HG03432 (cell line): ENCODE data around the gene KRT13.

Experiments
- ATAC-seq: cut with Tn5 transposase; IDR thresholded peaks from one replicate; pipeline ENCODE4 v1.9.1; 2021; ENCODE audit warnings: mild to moderate bottlenecking, moderate library complexity; ENCODE audit not compliant: unreplicated experiment

Gene KRT13

DNA sequence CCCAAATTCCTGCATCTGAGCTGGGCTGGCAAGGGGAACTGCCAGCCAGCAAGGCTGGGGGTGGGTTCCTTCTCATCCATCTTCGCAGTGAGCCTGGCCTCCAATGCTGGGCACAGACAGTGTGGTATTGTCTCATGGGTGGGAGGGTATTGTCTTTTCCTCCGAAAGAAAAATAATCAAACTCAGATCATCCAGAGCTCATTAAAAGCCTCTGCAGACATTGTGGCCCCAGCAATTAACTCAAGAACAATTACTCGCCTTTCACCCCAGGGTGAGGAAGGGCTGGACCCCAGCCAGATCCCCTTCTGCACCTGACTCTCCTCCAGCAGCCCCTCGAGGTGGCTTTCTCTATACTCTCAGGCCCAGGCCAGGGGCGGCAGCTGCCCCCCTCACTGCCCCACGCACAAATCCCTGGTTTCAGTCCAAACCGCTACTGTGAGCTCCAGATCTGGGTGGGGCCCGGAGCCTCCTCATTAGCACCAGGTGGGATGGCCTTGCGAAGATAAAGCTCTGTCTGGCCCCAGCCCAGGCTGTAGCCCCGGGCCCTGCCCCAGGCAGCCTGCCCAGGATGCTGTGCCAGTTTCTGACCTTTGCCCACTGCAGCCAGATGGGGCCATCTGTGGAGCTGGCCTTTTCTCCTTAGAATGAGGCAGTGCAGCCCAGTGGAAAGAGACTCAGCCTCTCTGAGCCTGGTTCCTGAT lies 15.6 kb upstream of the KRT13 start:
- no peak for ATAC-seq

DNA sequence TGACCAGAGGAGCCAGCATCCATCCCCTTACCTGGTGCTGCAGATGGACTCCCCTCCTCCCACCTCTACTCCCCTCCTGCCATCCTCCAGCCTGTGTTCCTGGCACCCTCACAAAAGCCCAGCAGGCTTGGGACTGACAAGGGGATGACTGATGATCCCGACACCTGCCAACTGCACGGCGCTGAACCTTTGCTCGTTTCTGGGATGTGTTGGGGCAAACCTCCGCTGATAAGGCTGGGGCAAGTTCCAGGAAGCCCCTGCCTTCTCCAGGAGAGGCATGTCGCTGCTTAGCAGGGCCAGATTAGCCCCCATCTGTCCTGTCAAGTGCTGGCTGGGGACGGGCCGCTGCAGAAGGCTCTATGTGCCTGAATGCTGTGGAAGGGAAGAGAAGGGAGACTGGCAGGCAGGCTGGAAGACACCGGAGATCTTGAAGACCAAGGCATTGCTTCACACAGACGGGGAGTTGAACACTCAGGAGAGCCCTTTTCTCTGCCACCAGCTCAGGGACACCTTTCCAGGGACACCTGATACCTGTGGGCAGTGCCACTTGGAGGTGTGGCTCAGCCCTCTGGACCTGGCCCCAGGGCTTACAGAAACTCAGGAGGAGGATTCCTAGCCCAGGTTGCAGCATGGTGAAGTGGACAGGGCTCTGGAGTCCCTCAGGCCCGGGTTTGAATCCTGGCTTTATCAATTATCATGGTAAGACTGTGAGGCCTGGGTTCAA lies 14.3 kb upstream of the KRT13 start:
- no peak for ATAC-seq

DNA sequence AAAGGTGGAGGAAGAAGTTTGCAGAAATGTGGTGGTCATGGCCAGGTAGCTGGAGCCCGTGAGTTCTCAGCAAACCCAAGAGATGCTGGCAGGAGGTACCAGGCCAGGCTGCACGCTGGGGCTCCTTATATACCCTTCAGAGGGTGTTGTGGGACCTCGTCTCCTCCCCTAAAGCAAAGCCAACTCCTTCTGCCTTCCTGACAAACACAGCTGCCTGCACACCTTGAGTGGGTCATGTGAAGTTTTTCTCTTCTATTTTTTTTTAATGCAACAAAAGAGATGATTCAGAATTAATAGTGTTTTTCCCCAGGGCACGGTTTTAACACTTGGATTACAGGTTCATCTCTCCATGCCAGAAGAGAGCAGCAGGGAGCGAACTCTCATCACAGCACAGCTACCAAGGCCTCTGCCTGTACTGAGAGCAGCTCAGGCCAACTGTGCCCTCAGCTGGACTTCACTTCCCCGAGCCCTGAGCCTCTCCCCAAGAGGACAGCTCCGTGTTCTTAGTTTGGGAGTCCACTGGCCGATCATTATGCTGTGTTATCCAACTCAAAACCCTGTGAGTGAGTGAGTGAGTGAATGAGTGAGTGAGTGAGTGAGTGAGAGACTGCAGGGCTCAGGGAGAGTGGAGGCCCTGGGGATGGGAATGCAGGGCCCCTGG lies 13.5 kb upstream of the KRT13 start, which contains the start of gene KRT15:
Gene KRT15, minus strand, starts transcription at position 102 of the 661 bp plus-strand sequence. Its CDS starts 63 bp downstream, at position 39.
- no peak for ATAC-seq

DNA sequence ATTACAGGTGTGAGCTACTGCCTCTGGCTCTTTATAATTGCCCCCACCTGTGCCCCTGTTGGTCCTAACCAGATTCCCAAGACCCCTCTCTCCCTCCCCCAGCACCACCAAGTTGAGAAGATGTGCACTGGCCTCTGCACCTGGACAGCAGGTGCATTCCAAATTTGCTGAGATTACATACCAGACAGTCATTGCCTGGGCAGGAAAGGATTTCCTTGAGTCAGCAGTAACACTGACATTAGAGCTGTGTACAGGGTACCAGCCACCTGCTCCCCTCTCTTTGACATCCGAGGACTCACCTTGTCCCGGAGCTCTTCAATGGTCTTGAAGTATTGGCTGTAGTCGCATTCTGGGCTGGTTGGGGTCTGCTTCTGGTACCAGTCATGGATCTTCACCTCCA lies 12.6 kb upstream of the KRT13 start:
- ATAC-seq = no peak

DNA sequence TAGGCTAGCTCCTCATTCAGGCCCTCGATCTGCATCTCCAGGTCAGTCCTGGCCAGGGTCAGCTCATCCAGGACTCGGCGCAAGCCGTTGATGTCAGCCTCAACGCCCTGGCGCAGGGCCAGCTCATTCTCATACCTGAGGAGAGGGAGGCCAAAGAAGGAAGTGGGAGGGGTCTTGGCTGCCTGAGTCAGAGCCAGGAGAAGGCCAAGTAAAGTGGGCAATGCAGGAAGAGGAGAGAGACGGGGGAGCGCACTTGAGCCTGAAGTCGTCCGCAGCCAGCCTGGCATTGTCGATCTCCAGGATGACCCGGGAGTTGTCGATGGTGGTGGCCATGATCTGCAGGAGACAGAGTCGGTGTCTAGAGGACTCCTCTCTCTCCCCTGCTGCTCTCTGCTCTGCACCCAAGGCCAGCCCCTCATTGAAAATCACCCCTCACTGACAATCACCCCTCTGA lies 11.4 kb upstream of the KRT13 start:
- ATAC-seq = no peak

DNA sequence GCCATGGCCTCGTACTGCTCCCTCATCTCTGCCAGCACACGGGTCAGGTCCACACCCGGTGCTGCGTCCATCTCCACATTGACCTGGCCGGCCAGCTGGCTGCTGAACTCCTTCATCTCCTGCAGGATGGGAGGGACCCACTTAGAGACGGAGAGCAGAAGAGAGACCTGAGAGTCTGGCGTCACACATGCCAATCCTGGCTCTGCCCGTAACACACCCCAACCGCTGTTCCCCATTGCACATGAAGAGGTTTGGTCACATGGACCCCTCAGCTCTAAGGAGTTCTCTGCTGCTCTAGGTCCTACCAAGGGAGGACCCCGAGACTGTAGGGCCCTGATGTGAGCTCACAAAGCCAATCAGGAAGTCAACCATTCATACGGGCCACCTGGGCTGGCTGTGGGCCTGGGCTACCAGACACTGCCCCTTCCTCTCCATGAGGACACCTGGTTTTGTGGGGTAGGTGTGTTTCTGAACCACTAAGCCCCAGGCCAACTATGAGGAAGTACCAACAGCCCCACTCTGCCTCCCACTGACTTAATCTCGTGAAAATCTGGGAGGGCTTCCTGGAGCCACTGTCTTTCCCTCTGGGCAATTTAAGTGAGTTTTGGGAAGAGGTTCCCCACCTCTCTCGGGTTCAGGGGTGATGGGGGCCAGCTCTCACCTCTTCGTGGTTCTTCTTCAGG lies 10.9 kb upstream of the KRT13 start:
- no peak for ATAC-seq

DNA sequence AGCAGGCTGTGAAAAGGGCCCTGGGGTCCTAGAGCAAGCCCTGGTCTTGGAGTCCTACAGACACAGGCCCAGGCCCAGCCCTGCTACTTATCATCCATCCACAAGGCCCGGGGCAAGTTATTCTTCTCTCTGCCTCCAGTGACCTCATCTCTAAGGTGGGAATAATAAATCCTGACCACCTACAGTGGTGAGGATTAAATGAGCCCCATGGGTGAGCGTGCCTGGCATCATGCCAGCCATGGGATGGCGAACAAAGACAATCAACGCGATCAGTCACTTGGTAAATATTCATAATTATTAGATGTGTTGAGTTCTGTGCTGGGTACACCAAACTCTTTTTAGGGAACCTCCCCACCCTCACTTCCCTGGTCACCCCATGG lies 7.7 kb upstream of the KRT13 start:
- no peak for ATAC-seq

DNA sequence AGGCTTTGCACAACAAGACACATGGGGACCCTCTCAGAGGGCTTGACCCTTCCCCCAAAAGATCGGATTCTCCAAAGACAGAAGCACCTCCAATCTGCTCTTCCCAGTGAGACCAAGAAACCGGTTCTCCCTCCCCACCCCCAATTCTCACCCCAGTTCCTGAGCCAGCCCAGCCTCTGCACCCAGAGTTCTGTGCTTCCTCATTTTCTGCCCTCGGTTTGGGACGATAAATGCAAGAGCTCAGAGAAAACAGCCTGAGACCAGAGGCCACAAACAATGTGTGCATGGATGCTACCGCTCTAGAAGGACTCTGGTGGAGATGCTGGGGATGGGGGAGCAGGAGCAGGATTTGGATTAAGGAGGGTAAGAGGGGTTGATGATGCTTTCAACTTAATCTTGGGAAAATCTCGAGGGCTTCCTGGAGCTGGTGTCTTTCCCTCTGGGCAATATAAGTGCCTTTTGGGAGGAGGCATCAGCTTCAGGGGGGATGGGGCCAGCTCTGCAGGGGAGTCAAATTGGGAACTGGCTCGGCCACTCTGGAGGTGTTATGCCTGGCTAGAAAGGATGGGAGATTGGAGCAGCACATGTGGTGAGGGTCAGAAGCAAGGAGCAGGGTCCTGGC lies 7.2 kb upstream of the KRT13 start:
- ATAC-seq = no peak

DNA sequence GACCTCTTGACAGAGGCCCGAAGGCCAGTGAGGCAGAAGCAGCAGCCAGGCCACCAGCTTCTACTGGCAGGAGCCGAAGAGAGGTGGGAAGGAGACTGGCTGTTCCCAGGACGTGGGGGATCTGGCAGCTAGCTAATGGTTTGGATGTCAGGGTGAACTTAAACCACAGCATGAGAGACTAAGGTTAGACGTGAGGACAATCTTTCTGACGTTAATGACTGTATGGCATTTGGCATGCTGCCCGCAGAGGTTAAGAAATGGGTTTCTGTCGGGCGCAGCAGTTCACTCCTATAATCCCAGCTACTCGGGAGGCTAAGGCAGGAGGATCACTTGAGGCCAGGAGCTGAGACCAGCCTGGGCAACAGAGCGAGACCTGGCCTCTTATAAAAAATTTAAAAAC lies 6.3 kb upstream of the KRT13 start:
- no peak for ATAC-seq

DNA sequence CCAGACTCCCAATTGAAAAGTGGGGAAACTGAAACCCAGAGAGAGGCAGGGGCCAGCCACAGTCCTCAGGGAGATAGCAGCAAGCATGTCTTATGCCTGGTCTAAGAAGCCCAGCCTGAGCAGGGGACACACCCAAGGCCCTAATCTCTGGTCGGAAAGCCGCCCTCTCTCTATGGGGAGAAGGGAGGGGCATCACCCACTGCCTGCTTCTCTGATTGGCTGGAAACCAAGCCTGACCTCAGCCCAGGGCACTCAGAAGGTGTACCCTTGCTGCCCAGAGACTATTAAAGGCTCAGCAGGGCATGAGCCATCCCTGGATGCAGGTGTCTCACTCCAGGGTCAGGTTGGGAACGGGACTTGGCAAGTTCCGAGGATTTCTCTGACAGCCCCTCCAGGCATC lies 5.7 kb upstream of the KRT13 start:
- no peak for ATAC-seq

DNA sequence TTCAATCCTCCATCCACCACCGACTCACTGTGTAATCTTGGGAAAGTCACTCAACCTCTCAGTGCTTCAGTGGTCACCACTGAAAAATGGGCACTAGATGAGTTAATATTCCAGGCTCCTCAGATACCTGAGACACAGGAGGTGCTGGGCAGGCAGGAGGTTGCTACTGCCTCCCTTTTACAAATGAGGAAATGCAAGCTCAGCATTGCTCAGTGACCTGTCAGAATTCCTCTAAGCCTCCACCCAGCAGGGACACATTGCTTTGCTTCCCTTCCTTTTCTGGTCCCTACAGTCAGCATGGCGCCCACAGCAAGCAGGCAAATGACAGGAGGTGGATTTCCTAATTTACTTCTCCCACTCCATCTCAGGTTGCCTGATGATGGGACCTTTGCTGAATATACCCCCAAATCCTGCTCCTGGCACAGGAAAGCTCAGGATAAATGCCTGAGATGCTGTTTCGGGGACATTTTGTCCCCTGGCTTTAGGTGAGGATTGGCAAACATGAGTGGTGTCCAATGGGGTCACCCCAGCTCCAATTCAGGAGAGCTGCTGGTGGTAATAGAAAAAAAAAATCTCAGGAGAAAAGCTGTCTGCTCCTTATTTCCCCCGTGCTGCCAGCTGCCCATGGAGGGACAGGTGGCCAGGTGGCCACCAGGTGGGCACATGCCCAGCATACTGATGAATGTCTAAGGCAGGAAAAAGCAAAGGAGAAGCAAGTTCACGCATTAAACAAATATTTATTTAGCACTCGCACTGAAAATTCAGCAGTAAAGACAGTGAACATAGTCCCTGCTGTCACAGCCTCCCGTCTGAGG lies 5.0 kb upstream of the KRT13 start:
- no peak for ATAC-seq

DNA sequence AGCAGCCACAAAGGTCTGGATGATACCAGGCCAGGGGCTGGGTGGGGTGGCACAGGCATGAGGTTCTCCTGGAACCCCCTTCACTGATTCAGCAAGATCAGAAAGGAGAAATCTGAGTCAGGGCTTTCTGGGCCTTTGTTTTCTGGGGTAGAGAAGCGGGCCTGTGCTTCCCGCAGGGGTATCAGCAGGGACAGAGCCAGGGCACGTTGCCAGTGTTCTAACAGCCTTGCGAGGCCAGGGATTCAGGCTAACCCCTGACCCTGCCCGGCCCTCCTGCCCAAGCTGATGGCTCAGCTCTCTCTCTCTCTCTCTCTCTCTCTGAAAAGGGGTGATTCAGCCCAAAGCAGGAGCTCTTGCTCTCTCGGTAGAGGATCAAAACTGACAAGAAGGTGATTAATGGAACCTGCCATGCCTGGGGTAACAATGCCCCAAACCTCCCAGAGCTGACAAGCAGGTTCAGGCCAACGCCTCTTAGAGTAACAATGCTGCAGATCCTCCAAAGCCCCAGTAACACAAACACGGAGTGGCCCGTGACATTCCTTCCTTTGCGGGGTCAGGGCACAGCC lies 2.0 kb upstream of the KRT13 start:
- no peak for ATAC-seq

DNA sequence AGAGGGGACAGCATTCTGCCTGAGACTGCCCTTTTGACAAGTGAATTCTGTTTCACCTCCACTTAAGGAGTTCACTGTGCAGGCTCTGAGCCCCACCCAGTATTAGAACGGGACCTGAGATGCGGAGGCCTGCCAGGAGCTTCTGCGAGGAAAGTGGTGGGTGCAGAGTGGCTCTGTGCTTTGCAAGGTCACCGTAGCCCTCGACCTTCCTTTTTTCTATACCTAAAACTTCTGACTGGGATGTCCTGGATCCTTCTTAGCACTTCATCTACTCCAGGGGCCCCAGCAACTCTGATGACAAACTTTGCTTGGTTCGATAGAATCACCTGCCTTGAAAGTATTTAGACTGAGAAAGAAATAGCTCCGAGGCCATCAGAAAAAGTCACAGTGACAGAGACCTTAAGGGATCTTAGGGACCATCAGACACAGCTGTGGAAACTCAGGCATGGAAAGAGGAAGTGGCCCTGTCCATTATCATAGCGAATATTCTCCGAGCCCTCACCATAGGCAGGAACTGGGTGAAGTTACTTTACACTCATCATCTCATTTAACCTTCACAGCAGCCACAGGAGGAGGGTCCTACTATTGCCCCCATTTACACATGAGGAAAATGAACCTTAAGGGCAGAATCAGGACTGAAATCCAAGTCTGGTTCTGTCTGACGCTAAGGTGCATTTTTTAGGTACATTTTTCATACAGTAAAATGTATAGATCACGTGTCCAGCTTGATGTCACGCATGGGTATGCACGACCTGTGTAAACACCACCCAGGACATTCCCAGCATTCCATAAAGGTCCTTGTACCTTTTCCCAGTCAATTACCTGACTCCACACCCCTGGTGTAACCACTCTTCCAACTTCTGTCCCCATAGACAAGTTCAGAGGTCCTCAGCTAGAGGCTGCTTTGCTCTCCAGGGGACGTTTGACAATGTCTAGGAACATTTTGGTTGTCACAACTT lies 676 bp upstream of the KRT13 start:
- no peak for ATAC-seq

DNA sequence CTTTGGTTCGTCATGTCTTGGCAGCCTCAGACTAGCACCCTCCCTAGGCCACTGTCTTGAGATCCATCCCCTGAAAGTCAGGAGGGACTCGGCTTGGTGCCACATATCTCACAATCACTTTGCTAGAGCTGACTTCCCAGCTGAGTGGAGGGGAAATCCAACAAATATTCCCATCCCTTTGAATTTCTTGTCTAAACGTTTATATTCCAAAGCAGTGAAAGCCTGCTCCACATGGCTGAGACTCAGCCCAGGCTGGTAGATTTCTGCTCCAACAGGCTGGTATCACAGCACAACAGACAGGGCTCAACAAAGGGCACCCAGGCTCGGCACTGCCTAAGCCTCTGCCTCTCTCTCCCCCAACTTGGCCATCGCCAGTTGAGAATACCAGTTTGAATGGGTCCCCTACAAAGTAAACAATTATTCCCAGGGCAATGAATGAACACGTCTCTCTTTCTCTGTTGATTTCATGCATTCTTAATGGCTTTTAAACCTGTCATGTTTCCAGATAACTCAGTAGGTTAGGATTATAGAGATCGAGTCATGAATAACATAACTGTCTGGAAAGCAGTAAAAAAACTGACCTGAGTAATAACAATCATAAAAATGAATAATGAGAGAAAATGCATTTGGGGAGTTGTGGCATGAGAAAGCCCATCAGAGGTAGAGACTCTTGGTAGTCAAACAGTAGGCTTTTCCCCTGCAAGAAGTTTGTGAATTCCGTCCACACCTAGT lies 1.0 kb downstream of the KRT13 start:
- no peak for ATAC-seq

DNA sequence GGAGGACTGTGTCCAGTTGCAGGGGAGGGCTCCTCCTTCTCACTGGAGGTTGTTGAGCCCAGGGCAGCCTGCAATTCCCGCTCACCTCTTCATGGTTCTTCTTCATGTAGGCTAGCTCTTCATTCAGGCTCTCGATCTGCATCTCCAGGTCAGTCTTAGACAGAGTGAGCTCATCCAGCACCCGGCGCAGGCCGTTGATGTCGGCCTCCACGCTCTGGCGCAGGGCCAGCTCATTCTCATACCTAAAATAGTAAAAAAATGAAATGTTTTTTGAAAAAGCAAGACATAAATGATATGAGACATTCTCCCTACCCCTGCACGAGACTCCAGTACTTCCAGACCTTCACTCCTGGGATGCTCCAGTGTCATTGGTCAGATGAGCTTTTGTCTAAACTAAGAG lies 2.2 kb downstream of the KRT13 start:
- no peak for ATAC-seq

DNA sequence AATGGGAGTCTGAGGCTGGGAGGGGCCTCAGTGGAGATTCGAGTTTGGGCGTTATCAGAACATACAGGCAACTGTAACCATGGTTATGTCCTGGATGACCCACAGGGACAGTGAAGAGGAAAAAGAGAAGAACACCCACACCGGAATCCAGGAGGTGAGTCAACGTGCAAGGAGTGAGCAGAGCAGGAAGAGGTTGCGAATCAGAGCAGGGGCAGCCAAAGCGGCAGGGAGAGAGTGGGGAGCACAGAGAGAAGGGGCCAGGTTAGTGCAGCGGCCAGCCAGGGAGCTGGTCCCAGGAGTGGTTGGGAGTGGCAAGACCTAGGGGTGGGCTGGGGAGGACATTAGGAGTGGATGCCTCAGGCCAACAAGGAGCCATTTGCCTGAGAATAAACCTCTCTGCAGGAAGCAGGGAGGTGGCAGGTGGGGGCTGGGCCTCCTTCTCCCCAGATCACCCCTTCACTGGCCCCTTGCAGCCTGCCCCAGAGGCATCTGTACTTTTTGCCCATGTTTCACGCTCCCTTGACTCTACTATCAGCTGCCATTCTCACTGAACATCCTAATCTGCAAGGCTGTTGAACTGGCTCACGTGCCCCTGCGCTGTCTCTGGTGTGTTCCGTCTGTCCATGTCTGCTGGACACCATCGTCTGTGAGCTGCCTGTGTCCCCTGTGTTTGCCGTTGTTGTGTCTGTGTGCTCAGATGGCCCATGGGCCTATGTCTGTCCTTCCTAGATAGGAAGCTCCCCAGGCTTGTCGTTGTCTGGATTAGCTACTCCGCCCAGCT lies 5.1 kb downstream of the KRT13 start:
- no peak for ATAC-seq

DNA sequence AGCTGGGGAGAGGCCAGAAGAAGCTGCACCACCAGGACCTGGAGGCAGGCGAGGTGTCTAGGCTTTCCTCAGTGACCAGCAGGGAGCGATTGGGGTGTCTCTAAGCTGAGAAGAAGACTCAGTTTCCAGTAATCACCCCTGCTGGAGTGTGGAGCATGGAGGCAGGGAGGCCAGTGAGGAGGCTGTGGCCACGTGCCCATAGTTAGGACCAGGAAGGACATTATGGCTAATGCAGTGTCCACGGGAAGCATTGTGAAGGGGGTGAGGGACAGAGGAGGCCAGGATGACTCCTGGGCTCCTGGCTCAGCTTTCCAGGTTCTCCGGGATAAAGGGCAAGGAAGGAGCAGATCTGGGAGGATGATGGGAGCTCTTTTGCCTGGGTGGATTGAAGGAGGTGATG lies 5.7 kb downstream of the KRT13 start:
- ATAC-seq = no peak
